ENCODE data around the gene RNF207. TPM values are rescaled to one million over a fixed set of nuclear protein-coding genes. Genes with fewer than 3 reads are reported as not detected.

Gene RNF207
- total and polyA plus RNA-seq, 2 donors = 3.0 to 18.8 TPM

- 85% methylated on average over 19 of the region's 19 CpGs for WGBS
- DNase-seq (ENCODE audit: low read depth in 6 of 9, low spot score in 9 of 9) = no peak
- no peaks in the 10 kb centered on the region for H3K4me1 ChIP-seq (ENCODE audit: control insufficient read depth in 2 of 2, insufficient read depth in 2 of 2, low read length in 2 of 2)
- peaks cover 0 to 33% of the 10 kb centered on the region in 2 donors for H3K27me3 ChIP-seq (ENCODE audit: control insufficient read depth in 2 of 2, insufficient read depth in 1 of 2, low read length in 1 of 2)
- no peaks in the 10 kb centered on the region for H3K9me3 ChIP-seq (ENCODE audit: control insufficient read depth in 2 of 2, insufficient read depth in 1 of 2, low read length in 1 of 2)
- no peaks in the 10 kb centered on the region for H3K36me3 ChIP-seq (ENCODE audit: control insufficient read depth in 2 of 2, insufficient read depth in 2 of 2, low read length in 1 of 2)
- H3K4me3 ChIP-seq (ENCODE audit: low read length in 2 of 2) = no peak overlapping the region
- H3K27ac ChIP-seq (ENCODE audit: low read depth in 1 of 2, low read length in 1 of 2) = no peak overlapping the region
Measured at GRCh38 chr1:6163973-6164617, 41.8 kb upstream of the RNF207 start.

DNA sequence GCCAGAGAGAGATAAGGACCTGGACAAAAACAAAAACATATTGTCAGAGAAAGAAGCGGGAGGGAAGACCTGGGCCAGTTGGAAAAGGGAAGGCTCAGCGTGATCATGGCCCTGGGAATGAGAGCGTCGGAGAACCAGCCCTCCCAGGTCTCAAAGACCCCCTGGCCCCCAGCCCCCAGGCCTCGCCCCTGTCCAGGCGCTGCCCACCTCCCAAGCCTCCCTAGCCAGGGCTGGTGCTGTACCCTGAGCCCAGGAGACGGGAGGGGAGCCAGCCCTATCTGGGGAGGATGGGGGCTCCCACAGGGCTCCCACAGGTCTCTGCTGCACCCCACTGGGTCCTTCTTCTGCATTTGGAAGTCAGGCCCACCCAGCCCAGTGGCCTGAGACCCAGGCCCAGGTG, 40.9 kb upstream of the RNF207 start:
- Histone ChIP-seq H3K27me3 (ENCODE audit: control insufficient read depth in 2 of 2, insufficient read depth in 1 of 2, low read length in 1 of 2) (peaks cover 0 to 35% of the 10 kb centered on the region in 2 donors), H3K4me3 (ENCODE audit: low read length in 2 of 2) (no peak overlapping the region), H3K36me3 (ENCODE audit: control insufficient read depth in 2 of 2, insufficient read depth in 2 of 2, low read length in 1 of 2) (no peaks in the 10 kb centered on the region), H3K9me3 (ENCODE audit: control insufficient read depth in 2 of 2, insufficient read depth in 1 of 2, low read length in 1 of 2) (no peaks in the 10 kb centered on the region), H3K27ac (ENCODE audit: low read depth in 1 of 2, low read length in 1 of 2) (no peak overlapping the region), H3K4me1 (ENCODE audit: control insufficient read depth in 2 of 2, insufficient read depth in 2 of 2, low read length in 2 of 2) (no peaks in the 10 kb centered on the region)
- WGBS = 94% methylated on average over 7 of the region's 7 CpGs
- no peak for DNase-seq (ENCODE audit: low read depth in 6 of 9, low spot score in 9 of 9)

- WGBS = 86% methylated on average over 12 of the region's 12 CpGs
- no peaks in the 10 kb centered on the region for H3K9me3 ChIP-seq (ENCODE audit: control insufficient read depth in 2 of 2, insufficient read depth in 1 of 2, low read length in 1 of 2)
- H3K27me3 ChIP-seq (ENCODE audit: control insufficient read depth in 2 of 2, insufficient read depth in 1 of 2, low read length in 1 of 2) = peaks cover 0 to 36% of the 10 kb centered on the region in 2 donors
- H3K4me3 ChIP-seq (ENCODE audit: low read length in 2 of 2) = no peak overlapping the region
- no peak for DNase-seq (ENCODE audit: low read depth in 6 of 9, low spot score in 9 of 9)
- H3K27ac ChIP-seq (ENCODE audit: low read depth in 1 of 2, low read length in 1 of 2) = no peak overlapping the region
- H3K36me3 ChIP-seq (ENCODE audit: control insufficient read depth in 2 of 2, insufficient read depth in 2 of 2, low read length in 1 of 2) = no peaks in the 10 kb centered on the region
- H3K4me1 ChIP-seq (ENCODE audit: control insufficient read depth in 2 of 2, insufficient read depth in 2 of 2, low read length in 2 of 2) = no peaks in the 10 kb centered on the region
Measured at GRCh38 chr1:6165441-6165985, 40.4 kb upstream of the RNF207 start.

DNA sequence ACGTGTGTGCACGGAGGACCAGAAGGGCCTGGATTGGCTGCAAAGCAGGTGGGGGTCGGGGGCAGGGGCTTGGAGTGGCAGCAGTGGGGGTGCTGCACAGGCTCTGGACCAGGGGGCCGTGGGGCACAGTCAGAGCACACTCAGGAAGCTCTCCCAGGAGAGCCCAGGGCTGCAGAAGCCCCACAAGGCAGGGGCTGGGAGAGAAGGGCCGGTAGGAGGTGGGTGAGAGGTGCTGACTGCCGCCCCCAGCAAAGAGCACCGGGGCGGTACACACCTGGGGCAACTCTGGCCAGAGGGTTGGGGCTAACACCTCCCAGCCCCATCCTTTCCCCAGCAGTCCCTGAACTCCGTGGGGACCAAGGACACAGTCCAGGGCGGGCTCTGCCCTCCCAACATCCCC, 39.7 kb upstream of the RNF207 start:
- Histone ChIP-seq H3K9me3 (ENCODE audit: control insufficient read depth in 2 of 2, insufficient read depth in 1 of 2, low read length in 1 of 2) (no peaks in the 10 kb centered on the region), H3K36me3 (ENCODE audit: control insufficient read depth in 2 of 2, insufficient read depth in 2 of 2, low read length in 1 of 2) (no peaks in the 10 kb centered on the region), H3K27me3 (ENCODE audit: control insufficient read depth in 2 of 2, insufficient read depth in 1 of 2, low read length in 1 of 2) (peaks cover 0 to 36% of the 10 kb centered on the region in 2 donors), H3K4me1 (ENCODE audit: control insufficient read depth in 2 of 2, insufficient read depth in 2 of 2, low read length in 2 of 2) (no peaks in the 10 kb centered on the region), H3K27ac (ENCODE audit: low read depth in 1 of 2, low read length in 1 of 2) (no peak overlapping the region), H3K4me3 (ENCODE audit: low read length in 2 of 2) (no peak overlapping the region)
- DNase-seq (ENCODE audit: low read depth in 6 of 9, low spot score in 9 of 9) = no peak
- 77% methylated on average over 10 of the region's 10 CpGs for WGBS

- peaks cover 0 to 32% of the 10 kb centered on the region in 2 donors for H3K27me3 ChIP-seq (ENCODE audit: control insufficient read depth in 2 of 2, insufficient read depth in 1 of 2, low read length in 1 of 2)
- no peaks in the 10 kb centered on the region for H3K4me1 ChIP-seq (ENCODE audit: control insufficient read depth in 2 of 2, insufficient read depth in 2 of 2, low read length in 2 of 2)
- no peak overlapping the region for H3K4me3 ChIP-seq (ENCODE audit: low read length in 2 of 2)
- no peak for DNase-seq (ENCODE audit: low read depth in 6 of 9, low spot score in 9 of 9)
- no peaks in the 10 kb centered on the region for H3K36me3 ChIP-seq (ENCODE audit: control insufficient read depth in 2 of 2, insufficient read depth in 2 of 2, low read length in 1 of 2)
- no peak overlapping the region for H3K27ac ChIP-seq (ENCODE audit: low read depth in 1 of 2, low read length in 1 of 2)
- 89% methylated on average over 19 of the region's 19 CpGs for WGBS
- H3K9me3 ChIP-seq (ENCODE audit: control insufficient read depth in 2 of 2, insufficient read depth in 1 of 2, low read length in 1 of 2) = no peaks in the 10 kb centered on the region
Measured at GRCh38 chr1:6166655-6167390, 39.1 kb upstream of the RNF207 start.

DNA sequence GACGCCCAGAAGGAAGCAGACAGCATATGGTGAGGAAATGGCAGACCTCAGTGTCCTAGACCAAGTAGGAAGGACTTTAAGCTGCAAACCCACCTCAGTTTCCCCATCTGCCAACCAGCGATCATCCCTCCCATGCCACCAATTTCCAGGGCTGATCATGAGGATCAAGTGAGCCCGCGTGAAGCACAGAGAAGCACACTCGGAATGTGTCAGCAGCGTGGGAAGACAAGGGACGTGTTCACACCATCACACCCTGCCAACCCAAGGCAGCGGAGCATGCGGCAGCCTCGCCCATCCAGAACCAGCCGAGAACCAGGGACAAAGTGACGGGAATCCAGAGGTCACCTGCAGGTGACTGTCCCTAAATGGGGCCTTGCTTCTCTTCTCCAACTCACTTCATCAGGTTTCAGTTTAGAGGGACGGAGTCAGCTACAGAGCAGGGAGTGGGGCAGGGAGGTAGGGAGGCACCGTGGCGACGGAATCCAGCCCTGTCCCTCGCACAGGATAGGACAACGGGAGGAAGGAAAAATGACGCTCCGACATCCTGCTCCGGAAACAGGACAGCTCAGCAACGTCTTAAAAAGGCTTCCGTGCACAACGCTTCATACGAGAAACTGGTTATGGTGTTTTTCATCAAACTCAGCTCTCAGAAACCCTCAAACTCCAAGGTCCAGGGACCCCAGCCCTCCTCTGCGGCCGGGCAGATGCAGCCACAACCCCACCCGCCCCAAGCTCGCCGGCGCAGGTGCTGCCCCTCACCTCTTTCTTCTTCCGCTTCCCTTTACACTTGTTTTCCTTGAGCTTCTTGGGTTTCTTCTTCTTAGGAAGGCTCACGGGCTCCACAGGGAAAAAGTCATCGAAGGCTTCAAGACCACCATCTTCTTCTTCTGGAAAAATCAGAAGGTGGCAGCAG, 38.3 kb upstream of the RNF207 start:
- WGBS = 86% methylated on average over 34 of the region's 34 CpGs
- Histone ChIP-seq H3K27ac (ENCODE audit: low read depth in 1 of 2, low read length in 1 of 2) (no peak overlapping the region), H3K9me3 (ENCODE audit: control insufficient read depth in 2 of 2, insufficient read depth in 1 of 2, low read length in 1 of 2) (no peaks in the 10 kb centered on the region), H3K36me3 (ENCODE audit: control insufficient read depth in 2 of 2, insufficient read depth in 2 of 2, low read length in 1 of 2) (no peaks in the 10 kb centered on the region), H3K4me1 (ENCODE audit: control insufficient read depth in 2 of 2, insufficient read depth in 2 of 2, low read length in 2 of 2) (no peaks in the 10 kb centered on the region), H3K4me3 (ENCODE audit: low read length in 2 of 2) (no peak overlapping the region), H3K27me3 (ENCODE audit: control insufficient read depth in 2 of 2, insufficient read depth in 1 of 2, low read length in 1 of 2) (peaks cover 0 to 30% of the 10 kb centered on the region in 2 donors)
- DNase-seq (ENCODE audit: low read depth in 6 of 9, low spot score in 9 of 9) = no peak

GRCh38 chr1:6168947-6169586, 36.9 kb upstream of the RNF207 start:
- Histone ChIP-seq H3K4me3 (ENCODE audit: low read length in 2 of 2) (no peak overlapping the region), H3K27me3 (ENCODE audit: control insufficient read depth in 2 of 2, insufficient read depth in 1 of 2, low read length in 1 of 2) (peaks cover 0 to 23% of the 10 kb centered on the region in 2 donors), H3K9me3 (ENCODE audit: control insufficient read depth in 2 of 2, insufficient read depth in 1 of 2, low read length in 1 of 2) (no peaks in the 10 kb centered on the region), H3K27ac (ENCODE audit: low read depth in 1 of 2, low read length in 1 of 2) (no peak overlapping the region), H3K4me1 (ENCODE audit: control insufficient read depth in 2 of 2, insufficient read depth in 2 of 2, low read length in 2 of 2) (no peaks in the 10 kb centered on the region), H3K36me3 (ENCODE audit: control insufficient read depth in 2 of 2, insufficient read depth in 2 of 2, low read length in 1 of 2) (no peaks in the 10 kb centered on the region)
- DNase-seq (ENCODE audit: low read depth in 6 of 9, low spot score in 9 of 9) = no peak
- WGBS = 86% methylated on average over 18 of the region's 18 CpGs

DNA sequence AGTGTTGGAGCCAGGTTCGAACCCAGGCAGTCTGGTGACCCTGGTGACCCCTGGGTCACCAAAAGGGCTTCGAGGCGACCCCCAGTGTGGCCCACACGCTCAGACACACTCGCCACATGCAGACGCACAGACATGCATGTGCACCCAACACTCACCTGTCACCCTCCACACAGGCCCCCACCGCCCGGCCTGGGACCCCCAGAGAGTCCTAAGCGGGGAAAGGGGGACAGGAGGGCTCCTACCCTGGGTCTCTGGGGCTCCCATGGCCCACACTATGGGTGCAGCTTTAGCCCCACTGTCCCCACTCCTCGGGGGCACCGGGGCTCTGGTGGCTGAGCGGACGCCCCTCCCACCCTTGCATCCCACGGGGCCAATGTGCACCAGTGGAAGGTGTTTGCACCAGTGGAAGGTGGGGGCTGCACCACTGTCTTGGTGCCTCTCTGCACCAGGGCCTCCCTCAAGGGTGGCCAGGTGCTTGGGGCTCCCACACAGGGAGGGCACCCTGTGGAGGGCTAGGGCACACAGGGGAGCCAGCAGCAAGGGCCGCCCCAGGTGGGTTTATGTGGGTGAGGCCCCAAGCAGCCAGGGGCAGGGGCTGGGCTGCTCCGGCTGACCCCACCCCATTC, 35.7 kb upstream of the RNF207 start:
- no peaks in the 10 kb centered on the region for H3K9me3 ChIP-seq (ENCODE audit: control insufficient read depth in 2 of 2, insufficient read depth in 1 of 2, low read length in 1 of 2)
- no peak overlapping the region for H3K4me3 ChIP-seq (ENCODE audit: low read length in 2 of 2)
- no peak for DNase-seq (ENCODE audit: low read depth in 6 of 9, low spot score in 9 of 9)
- WGBS = 89% methylated on average over 16 of the region's 16 CpGs
- no peaks in the 10 kb centered on the region for H3K4me1 ChIP-seq (ENCODE audit: control insufficient read depth in 2 of 2, insufficient read depth in 2 of 2, low read length in 2 of 2)
- peaks cover 0 to 20% of the 10 kb centered on the region in 2 donors for H3K27me3 ChIP-seq (ENCODE audit: control insufficient read depth in 2 of 2, insufficient read depth in 1 of 2, low read length in 1 of 2)
- H3K27ac ChIP-seq (ENCODE audit: low read depth in 1 of 2, low read length in 1 of 2) = no peak overlapping the region
- H3K36me3 ChIP-seq (ENCODE audit: control insufficient read depth in 2 of 2, insufficient read depth in 2 of 2, low read length in 1 of 2) = no peaks in the 10 kb centered on the region
